TTC549 (cell line): ENCODE results near the gene MFN2.

Experiments used
- FAIRE-seq: peaks from 2 replicates; lab custom pipeline; 2012; peaks lifted over from hg19 to GRCh38; lab: Jason Lieb, UNC

The MFN2 gene

DNA sequence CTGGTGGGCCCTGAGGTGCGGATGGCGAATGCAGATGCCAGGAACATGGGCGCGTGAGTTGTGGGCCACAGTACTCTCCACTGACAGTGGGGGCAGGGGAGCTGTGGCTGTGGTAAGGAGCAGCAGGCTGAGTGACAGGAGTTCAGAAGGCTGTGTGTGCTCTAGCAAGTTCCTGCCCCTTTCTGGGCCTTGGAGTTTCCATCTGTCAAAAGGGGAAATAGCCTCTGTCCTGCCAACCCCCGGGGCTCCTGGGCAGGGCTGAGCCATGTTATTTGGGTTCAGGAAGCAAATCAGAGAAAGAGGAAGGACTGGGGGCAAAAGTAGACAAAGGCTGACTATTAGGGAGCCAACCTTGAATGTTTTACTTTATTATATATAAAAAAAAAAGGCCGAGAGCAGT is 19.5 kb upstream of the MFN2 start:
- no peak for FAIRE-seq

- no peak for FAIRE-seq
Measured at GRCh38 chr1:11961230-11961629, 19.0 kb upstream of the MFN2 start.

DNA sequence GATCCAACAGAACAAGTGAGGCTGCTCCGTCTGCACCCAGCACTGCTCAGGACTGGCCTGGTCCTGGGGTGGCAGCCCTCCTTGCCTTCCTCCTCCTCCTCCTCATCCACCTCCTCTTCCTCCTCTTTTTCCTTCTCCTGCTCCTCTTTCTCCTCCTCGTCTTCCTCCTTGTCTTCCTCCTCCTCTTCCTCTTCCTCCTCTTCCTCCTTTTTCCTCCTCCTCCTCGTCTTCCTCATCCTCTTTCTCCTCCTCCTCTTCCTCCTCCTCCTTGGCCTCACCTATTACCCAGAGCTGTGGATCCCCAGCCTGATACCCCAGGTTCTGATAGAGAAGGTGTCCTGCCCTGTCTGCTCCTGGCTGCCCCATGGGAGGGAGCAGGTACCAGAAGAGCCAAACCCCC is 16.6 kb upstream of the MFN2 start:
- no peak for FAIRE-seq

DNA sequence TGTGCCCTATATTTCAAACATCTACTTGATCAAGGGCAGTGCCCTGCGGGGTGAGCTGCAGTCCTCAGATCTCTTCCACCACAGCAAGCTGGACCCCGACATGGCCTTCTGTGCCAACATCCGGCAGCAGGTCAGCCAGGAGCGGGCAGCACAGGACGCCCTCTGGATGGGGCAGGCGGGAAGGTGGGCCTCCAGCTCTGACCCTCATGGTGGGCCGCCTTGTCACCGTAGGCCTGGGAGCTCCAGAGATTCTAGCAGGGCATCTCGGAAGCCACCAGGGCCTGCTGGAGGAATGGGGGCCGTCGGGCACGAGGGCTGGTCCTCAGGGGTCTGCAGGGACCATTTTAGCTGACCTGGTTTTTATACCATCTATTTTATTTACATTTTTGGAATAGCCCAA is 15.6 kb upstream of the MFN2 start:
- no peak for FAIRE-seq

- no peak for FAIRE-seq
Measured at GRCh38 chr1:11967028-11967547, 13.2 kb upstream of the MFN2 start.

DNA sequence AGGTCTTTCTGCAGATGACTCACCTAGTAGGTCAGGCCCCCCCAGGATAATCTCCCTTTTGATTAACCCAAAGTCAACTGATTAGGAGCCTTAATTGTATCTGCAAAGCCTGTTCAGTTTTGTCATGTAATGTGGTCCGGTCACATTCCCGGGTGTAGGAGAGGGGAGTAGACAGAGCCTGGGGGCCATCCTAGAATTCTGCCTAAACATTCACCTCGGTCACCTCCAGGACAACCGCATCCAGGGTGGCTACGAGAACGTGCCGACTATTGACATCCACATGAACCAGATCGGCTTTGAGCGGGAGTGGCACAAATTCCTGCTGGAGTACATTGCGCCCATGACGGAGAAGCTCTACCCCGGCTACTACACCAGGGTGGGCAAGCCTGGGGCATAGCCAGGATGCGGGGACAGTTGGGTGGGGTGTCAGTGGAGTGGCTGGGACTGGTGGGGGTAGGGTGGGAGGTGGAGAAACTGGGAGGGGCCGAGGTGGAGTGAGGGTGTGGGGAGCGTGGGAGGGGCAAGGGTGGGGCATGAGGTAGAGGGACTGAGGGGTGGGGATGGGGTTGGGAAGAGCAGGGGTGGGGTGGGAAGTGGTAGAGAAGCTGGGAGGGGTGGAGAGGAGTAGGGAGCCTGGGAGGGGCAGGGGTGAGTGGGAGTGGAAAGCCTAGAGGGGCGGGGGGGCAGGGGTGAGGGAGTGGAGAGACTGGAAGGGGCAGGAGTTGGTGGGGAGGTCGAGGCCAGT is 9.6 kb upstream of the MFN2 start:
- no peak for FAIRE-seq

- no peak for FAIRE-seq
Measured at GRCh38 chr1:11977625-11978024, 2.6 kb upstream of the MFN2 start.

DNA sequence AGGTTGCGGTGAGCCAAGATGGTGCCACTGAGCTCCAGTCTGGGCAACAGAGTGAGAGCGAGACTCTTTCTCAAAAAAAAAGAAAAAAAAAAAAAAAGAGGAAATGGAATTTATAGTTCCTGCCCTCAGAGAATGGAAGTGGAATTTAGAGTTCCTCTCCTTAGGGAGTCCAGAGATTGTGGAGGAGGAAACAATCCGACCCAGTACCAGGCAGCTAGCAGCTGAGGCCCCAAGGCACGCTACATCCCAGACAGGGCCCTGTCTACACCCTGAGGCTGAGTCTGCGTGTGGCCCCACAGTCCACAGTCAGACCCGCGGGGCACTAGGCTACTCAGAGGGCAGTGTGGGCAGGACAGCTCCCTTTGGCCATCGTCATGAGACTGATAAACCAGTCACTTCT is 1.9 kb upstream of the MFN2 start:
- FAIRE-seq, result no peak

GRCh38 chr1:11979028-11979850 is 1.0 kb upstream of the MFN2 start:
- no peak for FAIRE-seq

GRCh38 chr1:11980676-11980972 is 380 bp downstream of the MFN2 start:
- FAIRE-seq, result no peak

DNA sequence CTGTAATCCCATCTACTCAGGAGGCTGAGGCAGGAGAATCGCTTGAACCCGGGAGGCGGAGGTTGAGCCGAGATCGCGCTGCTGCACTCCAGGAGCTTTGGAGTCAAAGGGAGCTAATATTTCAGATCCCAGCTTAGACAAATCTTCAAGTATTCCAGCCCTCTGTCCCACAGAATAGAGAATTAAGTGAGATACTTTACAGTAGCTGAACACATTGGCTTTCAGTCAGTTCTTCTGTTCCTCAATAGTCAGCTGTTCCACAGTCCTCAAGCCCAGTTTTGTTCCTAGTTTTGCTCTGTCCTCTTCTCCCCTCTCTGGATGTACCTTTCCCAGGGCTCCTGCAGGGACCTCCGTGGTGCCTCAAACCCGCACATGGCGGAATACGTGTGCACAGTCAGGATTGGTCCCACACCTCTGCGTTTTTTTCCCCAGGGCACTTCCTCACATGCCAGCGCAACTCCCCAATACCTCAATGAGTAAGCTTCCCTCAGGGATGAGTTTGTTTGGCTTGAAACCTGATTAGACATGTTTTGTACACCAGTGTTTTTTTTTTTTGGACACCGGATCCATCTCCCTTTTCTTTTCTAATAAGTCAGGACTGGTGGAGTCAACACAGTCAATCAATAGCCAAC is 1.2 kb downstream of the MFN2 start:
- FAIRE-seq, result no peak

DNA sequence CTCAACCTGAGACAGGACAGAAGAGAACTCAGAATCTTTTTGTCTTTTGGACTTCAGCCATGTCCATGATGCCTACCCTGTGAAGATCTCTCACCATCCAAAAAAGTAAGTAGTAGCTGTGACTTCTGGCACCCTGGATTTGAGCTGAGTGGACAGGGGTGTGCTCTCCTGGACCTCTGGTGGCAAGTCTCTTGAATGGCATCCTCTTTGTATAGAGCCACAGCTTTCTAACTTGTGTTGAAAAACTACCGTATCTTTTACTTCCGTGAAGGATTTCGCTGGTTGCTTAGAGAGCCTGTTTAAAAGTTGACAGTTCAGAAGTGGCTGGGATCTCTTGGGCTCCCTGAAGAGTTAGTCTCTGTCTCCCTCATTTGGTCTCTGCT is 1.8 kb downstream of the MFN2 start:
- no peak for FAIRE-seq

DNA sequence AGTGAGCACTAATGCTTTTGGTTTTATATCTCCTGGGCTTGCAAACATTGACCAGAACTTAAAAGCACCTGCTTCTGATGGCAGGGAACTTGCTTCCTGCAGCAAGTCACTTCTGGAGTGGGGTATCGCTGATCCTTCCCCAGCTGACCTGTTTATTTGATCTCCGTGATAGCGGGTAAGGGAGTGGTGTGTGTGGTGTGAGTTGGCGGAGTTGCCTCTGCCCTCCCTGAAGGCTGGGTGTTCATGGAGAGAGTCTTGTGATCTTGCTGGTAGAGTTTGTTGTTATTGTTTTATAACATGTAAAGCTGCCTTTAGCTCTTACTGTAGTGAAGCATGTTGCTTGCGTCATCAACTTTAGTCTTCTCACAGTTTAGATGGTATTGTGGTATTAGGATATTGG is 3.9 kb downstream of the MFN2 start:
- no peak for FAIRE-seq

DNA sequence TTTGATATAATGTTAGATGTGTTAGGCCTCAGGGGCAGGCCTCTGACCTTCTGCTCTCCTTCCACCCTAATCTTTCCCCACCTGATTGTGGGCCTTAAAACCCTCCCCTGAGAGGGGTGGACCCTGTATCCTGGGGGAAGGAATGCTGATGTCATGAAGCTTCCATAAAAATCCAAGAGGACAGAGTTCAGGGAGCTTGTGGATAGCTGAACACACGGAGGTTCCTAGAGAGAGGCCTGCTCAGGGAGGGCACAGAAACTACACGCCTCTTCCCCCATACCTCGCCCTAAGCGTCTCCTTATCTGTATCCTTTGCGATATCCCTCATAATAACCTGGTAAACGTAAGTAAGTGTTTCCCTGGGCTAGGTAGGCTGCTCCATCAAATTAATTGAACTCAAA is 4.3 kb downstream of the MFN2 start:
- no peak for FAIRE-seq

- FAIRE-seq, result no peak
Measured at GRCh38 chr1:11985171-11985570, 4.9 kb downstream of the MFN2 start.

DNA sequence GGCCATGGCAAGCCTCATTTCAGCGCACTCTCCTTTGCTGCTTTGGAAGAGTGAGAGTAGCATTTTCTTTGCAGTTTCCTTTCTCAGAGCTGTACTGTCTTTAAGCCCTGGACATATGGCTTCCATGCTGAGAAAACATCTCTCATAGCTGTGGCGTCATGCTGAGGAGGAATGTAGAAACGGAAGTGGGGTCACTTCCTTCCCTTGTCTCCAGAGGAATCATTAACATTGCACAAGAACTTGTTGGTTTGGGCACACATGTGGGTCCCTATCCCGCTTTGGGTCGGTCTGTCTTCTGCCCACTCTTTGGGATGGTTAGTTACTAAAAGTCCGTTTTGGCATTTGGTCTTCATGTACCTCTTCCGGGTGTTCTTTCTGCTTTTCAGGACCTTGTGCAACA is 5.6 kb downstream of the MFN2 start:
- no peak for FAIRE-seq

- FAIRE-seq, result no peak
Measured at GRCh38 chr1:11989669-11990068, 9.4 kb downstream of the MFN2 start.

GRCh38 chr1:11990303-11991032 is 10.2 kb downstream of the MFN2 start:
- FAIRE-seq, result no peak

GRCh38 chr1:11991969-11992676 is 11.9 kb downstream of the MFN2 start:
- FAIRE-seq, result no peak

DNA sequence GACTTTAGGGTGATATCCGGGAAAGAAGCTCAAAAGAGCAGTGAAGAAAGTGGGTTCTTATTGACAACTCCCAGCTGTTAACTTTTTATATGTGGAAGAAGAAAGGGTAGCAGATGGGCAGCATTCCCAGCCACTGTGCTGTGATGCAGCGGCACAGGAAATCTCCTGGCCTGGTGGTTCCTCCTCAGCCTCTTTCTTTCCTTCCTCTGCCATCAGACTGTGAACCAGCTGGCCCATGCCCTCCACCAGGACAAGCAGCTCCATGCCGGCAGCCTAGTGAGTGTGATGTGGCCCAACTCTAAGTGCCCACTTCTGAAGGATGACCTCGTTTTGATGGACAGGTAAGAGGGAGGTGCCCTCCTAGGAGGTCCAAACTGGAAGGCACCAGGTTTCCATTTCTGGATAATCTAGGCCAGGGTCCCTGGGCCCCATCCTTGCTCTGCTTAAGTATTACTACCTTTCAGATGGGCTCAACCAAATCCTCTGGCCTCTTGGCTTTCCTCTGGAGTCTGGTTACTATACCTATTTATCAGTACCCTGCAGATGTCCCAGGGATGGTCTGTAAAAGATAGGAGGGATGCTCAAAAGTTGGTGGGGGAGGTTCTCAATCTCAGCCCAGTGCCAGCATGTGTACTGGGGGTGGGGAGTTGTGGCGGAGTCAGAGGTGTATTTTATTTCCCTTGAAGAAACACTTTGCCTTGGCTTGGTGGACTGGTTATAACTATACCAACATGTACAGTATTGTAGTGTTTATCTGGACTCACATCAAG is 17.0 kb downstream of the MFN2 start:
- no peak for FAIRE-seq

- FAIRE-seq, result no peak
Measured at GRCh38 chr1:11998636-11999035, 18.4 kb downstream of the MFN2 start.
